ENCODE data around the gene TACC2.

DNA sequence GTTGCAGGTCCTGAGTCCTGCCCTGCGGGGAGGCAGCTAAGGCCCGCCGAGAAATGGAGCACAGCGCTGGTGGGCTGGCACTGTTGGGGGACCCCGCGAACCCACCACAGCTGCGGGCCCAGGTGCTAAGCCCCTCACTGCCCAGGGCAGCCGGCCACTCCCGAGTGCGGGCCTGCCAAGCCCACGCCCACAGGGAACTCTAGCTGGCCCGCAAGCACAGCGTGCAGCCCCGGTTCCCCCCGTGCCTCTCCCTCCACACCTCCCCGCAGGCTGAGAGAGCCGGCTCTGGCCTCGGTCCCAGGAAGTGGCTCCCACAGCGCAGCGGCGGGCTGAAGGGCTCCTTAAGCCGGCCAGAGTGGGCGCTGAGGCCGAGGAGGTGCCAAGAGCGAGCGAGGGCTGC is 10.5 kb upstream of the TACC2 start:
- TF ChIP-seq U2AF1 (optimal IDR thresholded peaks at IDR 0.05; ENCODE audit: low read depth, low read length) (no peak), PHF8 (IDR thresholded peaks at IDR 0.05; ENCODE audit: borderline replicate concordance, low read length) (no peak), KLF16 (IDR thresholded peaks at IDR 0.05) (no peak), RFX5 (IDR thresholded peaks at IDR 0.05; ENCODE audit: low read depth, low read length) (no peak), SAFB (IDR thresholded peaks at IDR 0.05; ENCODE audit: borderline replicate concordance, low read depth, low read length) (no peak), TAF1 (IDR thresholded peaks at IDR 0.05; ENCODE audit: control insufficient read depth, extremely low read depth, insufficient read depth, low read length, severe bottlenecking) (no peak), RAD51 (IDR thresholded peaks at IDR 0.05; ENCODE audit: borderline replicate concordance, low read depth) (no peak), ZBTB1 (CRISPR knock-in tag; IDR thresholded peaks at IDR 0.05; ENCODE audit: borderline replicate concordance, low read depth) (no peak), AFF4 (CRISPR knock-in tag; IDR thresholded peaks at IDR 0.05) (no peak), ZNF780A (CRISPR knock-in tag; IDR thresholded peaks at IDR 0.05) (no peak), ZBTB8A (IDR thresholded peaks at IDR 0.05; ENCODE audit: partially characterized antibody) (no peak), POLR3A (IDR thresholded peaks at IDR 0.05; ENCODE audit: borderline replicate concordance, extremely low read depth, insufficient read depth, insufficient read length) (no peak)
- TF ChIP-seq, protein P1, sequence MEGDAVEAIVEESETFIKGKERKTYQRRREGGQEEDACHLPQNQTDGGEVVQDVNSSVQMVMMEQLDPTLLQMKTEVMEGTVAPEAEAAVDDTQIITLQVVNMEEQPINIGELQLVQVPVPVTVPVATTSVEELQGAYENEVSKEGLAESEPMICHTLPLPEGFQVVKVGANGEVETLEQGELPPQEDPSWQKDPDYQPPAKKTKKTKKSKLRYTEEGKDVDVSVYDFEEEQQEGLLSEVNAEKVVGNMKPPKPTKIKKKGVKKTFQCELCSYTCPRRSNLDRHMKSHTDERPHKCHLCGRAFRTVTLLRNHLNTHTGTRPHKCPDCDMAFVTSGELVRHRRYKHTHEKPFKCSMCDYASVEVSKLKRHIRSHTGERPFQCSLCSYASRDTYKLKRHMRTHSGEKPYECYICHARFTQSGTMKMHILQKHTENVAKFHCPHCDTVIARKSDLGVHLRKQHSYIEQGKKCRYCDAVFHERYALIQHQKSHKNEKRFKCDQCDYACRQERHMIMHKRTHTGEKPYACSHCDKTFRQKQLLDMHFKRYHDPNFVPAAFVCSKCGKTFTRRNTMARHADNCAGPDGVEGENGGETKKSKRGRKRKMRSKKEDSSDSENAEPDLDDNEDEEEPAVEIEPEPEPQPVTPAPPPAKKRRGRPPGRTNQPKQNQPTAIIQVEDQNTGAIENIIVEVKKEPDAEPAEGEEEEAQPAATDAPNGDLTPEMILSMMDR (IDR thresholded peaks at IDR 0.05 in 2 of 3, conservative IDR thresholded peaks at IDR 0.05 in 1 of 3; ENCODE audit: insufficient read depth in 2 of 3, low read depth in 1 of 3, low read length in 3 of 3), result no peak
- TF ChIP-seq, protein P2, sequence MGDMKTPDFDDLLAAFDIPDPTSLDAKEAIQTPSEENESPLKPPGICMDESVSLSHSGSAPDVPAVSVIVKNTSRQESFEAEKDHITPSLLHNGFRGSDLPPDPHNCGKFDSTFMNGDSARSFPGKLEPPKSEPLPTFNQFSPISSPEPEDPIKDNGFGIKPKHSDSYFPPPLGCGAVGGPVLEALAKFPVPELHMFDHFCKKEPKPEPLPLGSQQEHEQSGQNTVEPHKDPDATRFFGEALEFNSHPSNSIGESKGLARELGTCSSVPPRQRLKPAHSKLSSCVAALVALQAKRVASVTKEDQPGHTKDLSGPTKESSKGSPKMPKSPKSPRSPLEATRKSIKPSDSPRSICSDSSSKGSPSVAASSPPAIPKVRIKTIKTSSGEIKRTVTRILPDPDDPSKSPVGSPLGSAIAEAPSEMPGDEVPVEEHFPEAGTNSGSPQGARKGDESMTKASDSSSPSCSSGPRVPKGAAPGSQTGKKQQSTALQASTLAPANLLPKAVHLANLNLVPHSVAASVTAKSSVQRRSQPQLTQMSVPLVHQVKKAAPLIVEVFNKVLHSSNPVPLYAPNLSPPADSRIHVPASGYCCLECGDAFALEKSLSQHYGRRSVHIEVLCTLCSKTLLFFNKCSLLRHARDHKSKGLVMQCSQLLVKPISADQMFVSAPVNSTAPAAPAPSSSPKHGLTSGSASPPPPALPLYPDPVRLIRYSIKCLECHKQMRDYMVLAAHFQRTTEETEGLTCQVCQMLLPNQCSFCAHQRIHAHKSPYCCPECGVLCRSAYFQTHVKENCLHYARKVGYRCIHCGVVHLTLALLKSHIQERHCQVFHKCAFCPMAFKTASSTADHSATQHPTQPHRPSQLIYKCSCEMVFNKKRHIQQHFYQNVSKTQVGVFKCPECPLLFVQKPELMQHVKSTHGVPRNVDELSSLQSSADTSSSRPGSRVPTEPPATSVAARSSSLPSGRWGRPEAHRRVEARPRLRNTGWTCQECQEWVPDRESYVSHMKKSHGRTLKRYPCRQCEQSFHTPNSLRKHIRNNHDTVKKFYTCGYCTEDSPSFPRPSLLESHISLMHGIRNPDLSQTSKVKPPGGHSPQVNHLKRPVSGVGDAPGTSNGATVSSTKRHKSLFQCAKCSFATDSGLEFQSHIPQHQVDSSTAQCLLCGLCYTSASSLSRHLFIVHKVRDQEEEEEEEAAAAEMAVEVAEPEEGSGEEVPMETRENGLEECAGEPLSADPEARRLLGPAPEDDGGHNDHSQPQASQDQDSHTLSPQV (IDR thresholded peaks at IDR 0.05), result no peak
